ENCODE data around the gene RPE65. TPM values are rescaled to one million over a fixed set of nuclear protein-coding genes. Genes with fewer than 3 reads are reported as not detected.
"Not testable (repeated sequence)": the region's sequence is repeated elsewhere in the genome, so short reads cannot be mapped to it uniquely, and the experiment has no call there.

RPE65 gene
- polyA plus RNA-seq, 2 donors, result 0.01 TPM; not detected in 1

DNA sequence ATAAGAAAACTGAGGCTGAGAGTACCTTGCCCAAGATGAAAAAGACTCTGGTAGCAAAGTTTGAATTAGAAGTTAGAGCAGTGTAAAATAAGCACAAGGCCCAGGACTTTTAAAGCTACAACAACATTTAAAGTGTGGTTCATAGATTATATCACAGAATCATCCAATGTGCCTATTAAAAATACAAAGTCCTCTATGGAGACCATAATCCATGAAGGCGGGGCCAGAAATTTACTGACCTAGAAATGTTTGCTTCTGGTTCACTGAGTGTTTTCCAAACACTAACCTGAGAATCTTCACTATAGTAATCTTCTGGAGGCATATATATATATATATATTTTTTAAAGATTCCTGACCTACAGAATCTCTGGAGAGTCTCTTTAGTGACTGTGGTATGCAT is 34.9 kb upstream of the RPE65 start:
- H3K9me3 ChIP-seq (ENCODE audit: control insufficient read depth in 2 of 2, insufficient read depth in 1 of 2, low read depth in 1 of 2, low read length in 1 of 2), result no peaks in the 10 kb centered on the region
- no peak overlapping the region for H3K27ac ChIP-seq (ENCODE audit: low read depth in 2 of 2, low read length in 1 of 2)
- no peaks in the 10 kb centered on the region for H3K27me3 ChIP-seq (ENCODE audit: control insufficient read depth in 1 of 2, insufficient read depth in 2 of 2, low read length in 2 of 2)
- no peaks in the 10 kb centered on the region for H3K4me1 ChIP-seq (ENCODE audit: control insufficient read depth in 2 of 2, insufficient read depth in 2 of 2, low read length in 1 of 2)
- no peak overlapping the region for H3K4me3 ChIP-seq (ENCODE audit: low read depth in 1 of 2, low read length in 2 of 2)
- H3K36me3 ChIP-seq (ENCODE audit: control insufficient read depth in 2 of 2, insufficient read depth in 2 of 2, low read length in 1 of 2), result no peaks in the 10 kb centered on the region
- 93 to 98% methylated on average over 1 of the region's 1 CpG for WGBS, 2 donors

DNA sequence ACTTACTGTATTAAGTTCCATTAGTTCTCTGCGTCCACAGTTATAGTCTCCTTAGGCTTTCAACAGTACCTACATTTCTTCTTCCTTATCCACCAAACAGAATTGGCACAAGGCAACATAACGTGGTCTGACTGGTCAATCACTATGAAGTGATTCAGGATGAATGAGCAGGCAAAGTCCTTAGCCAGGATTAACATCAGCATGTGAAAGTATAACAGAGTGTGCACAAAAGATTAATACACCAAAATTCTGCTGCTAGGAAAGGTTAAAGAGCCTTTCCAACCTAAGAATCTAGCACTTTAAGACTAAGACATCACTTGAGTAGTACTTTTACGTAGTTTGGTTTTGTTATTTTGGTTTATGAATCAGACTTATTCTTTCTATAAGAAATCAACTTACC is 31.3 kb upstream of the RPE65 start:
- Histone ChIP-seq H3K27me3 (ENCODE audit: control insufficient read depth in 1 of 2, insufficient read depth in 2 of 2, low read length in 2 of 2) (no peaks in the 10 kb centered on the region), H3K36me3 (ENCODE audit: control insufficient read depth in 2 of 2, insufficient read depth in 2 of 2, low read length in 1 of 2) (no peaks in the 10 kb centered on the region), H3K4me3 (ENCODE audit: low read depth in 1 of 2, low read length in 2 of 2) (no peak overlapping the region), H3K9me3 (ENCODE audit: control insufficient read depth in 2 of 2, insufficient read depth in 1 of 2, low read depth in 1 of 2, low read length in 1 of 2) (no peaks in the 10 kb centered on the region), H3K27ac (ENCODE audit: low read depth in 2 of 2, low read length in 1 of 2) (no peak overlapping the region), H3K4me1 (ENCODE audit: control insufficient read depth in 2 of 2, insufficient read depth in 2 of 2, low read length in 1 of 2) (no peaks in the 10 kb centered on the region)
- 78 to 90% methylated on average over 3 of the region's 3 CpGs for WGBS, 2 donors

DNA sequence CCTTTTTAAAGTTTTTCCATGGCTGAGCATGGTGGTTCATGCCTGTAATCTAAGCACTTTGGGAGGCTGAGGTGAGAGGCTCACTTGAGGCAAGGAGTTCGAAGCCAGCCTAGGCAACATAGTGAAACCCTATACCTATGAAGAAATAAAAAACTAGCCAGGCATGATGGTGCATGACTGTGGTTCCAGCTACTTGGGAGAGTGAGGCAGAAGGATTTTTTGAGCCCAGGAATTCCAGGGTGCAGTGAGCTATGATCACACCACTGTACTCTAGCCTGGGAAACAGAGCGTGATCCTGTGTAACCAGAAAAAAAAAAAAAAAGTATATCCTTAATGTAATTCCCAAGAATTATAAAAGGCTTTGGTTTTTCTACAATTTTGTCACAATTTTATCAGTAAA is 29.7 kb upstream of the RPE65 start:
- Histone ChIP-seq H3K27ac (ENCODE audit: low read depth in 2 of 2, low read length in 1 of 2) (no peak overlapping the region), H3K4me1 (ENCODE audit: control insufficient read depth in 2 of 2, insufficient read depth in 2 of 2, low read length in 1 of 2) (no peaks in the 10 kb centered on the region), H3K27me3 (ENCODE audit: control insufficient read depth in 1 of 2, insufficient read depth in 2 of 2, low read length in 2 of 2) (no peaks in the 10 kb centered on the region), H3K36me3 (ENCODE audit: control insufficient read depth in 2 of 2, insufficient read depth in 2 of 2, low read length in 1 of 2) (no peaks in the 10 kb centered on the region), H3K4me3 (ENCODE audit: low read depth in 1 of 2, low read length in 2 of 2) (no peak overlapping the region), H3K9me3 (ENCODE audit: control insufficient read depth in 2 of 2, insufficient read depth in 1 of 2, low read depth in 1 of 2, low read length in 1 of 2) (no peaks in the 10 kb centered on the region)
- 97% methylated on average over 2 of the region's 2 CpGs for WGBS, 2 donors

DNA sequence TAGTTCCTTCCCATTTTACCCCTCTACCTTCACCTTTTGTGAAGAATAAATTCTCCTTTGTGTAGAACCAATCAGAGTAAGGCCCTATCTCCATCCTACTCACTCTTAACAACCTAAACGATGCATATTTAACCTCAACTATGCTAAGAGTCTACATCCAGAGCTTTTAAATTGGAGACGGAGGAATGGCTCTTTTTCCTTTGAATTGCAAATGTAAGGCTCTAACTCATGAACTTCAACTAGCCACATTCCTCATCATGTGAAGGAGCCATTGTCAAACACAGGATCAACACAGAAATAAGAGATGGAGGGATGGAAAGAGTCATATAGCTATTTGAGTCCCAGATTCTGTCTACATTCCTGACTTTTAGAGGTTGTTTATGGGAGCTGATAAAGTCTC is 28.9 kb upstream of the RPE65 start:
- Histone ChIP-seq H3K4me1 (ENCODE audit: control insufficient read depth in 2 of 2, insufficient read depth in 2 of 2, low read length in 1 of 2) (no peaks in the 10 kb centered on the region), H3K4me3 (ENCODE audit: low read depth in 1 of 2, low read length in 2 of 2) (no peak overlapping the region), H3K27ac (ENCODE audit: low read depth in 2 of 2, low read length in 1 of 2) (no peak overlapping the region), H3K36me3 (ENCODE audit: control insufficient read depth in 2 of 2, insufficient read depth in 2 of 2, low read length in 1 of 2) (no peaks in the 10 kb centered on the region), H3K27me3 (ENCODE audit: control insufficient read depth in 1 of 2, insufficient read depth in 2 of 2, low read length in 2 of 2) (no peaks in the 10 kb centered on the region), H3K9me3 (ENCODE audit: control insufficient read depth in 2 of 2, insufficient read depth in 1 of 2, low read depth in 1 of 2, low read length in 1 of 2) (no peaks in the 10 kb centered on the region)
- WGBS, 2 donors, result 95 to 98% methylated on average over 2 of the region's 2 CpGs

DNA sequence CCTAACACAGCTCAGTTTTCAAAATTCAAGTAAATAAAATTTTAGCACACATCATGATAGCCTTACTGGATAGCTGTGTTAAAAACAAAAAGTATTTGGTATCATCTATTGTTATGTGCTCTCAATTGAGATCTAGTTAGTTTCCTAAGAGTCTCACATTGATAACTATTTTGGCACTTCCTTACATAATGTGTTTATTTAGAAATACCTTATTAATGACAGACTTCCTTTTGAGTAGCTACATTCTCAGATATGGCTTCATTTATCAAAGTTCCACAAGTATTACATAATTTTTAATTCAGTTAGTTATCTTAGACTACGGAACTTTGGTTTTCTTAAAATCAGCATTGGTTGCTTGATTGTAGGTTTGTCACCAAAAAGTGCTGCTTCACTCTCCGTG is 26.9 kb upstream of the RPE65 start:
- not testable (repeated sequence) for H3K9me3 ChIP-seq (ENCODE audit: control insufficient read depth in 2 of 2, insufficient read depth in 1 of 2, low read depth in 1 of 2, low read length in 1 of 2); H3K27ac ChIP-seq (ENCODE audit: low read depth in 2 of 2, low read length in 1 of 2); H3K36me3 ChIP-seq (ENCODE audit: control insufficient read depth in 2 of 2, insufficient read depth in 2 of 2, low read length in 1 of 2); H3K4me3 ChIP-seq (ENCODE audit: low read depth in 1 of 2, low read length in 2 of 2); H3K27me3 ChIP-seq (ENCODE audit: control insufficient read depth in 1 of 2, insufficient read depth in 2 of 2, low read length in 2 of 2); H3K4me1 ChIP-seq (ENCODE audit: control insufficient read depth in 2 of 2, insufficient read depth in 2 of 2, low read length in 1 of 2)
- WGBS, 2 donors, result 75 to 83% methylated on average over 2 of the region's 2 CpGs

DNA sequence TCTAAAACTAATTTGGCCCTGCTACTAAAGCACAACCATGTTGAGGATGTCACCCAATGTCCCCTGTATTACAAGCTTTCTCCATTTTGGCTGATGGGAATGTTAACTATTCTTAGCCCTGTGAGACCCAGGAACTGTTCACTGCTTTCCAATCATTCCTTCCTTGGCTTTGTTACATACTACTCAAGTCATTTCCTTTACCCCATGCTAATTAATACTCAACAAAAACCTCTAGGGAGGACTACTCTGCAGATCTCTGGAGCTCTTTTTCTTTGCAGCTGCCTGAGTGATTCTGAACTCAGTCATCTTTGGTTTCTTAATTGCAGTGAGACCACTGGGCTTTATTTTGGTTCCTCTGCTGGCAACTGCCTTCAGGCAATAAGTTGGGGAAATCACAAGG is 23.3 kb upstream of the RPE65 start:
- no peak overlapping the region for H3K27ac ChIP-seq (ENCODE audit: low read depth in 2 of 2, low read length in 1 of 2)

DNA sequence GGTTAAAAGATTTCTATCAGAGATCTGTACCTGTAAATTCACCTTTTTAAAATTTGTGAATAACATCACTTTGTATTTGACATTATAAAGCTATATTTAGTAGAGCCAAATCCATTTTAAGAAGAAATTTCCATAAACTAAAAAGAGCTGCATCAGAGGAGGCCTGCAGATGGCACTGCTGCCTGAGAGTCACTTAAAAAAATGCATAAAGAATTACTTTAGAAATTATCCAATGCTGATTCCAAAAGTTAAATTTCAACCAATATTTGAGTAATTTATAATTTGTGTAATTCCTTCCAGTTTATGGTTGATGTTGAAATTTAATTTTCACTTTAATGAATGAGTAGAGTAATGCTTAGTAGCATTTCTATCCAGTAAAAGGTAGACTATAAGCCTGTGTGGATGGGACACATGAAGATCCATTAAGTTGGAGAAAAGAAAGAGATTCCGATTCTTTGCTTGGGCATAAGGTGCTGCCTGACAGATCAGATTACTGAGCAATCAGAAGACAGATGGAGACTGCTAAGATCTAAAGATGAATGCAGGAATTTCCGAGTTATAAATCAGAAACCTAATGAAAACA is 20.7 kb upstream of the RPE65 start:
- Histone ChIP-seq H3K4me1 (ENCODE audit: control insufficient read depth in 2 of 2, insufficient read depth in 2 of 2, low read length in 1 of 2) (no peaks in the 10 kb centered on the region), H3K36me3 (ENCODE audit: control insufficient read depth in 2 of 2, insufficient read depth in 2 of 2, low read length in 1 of 2) (no peaks in the 10 kb centered on the region), H3K4me3 (ENCODE audit: low read depth in 1 of 2, low read length in 2 of 2) (no peak overlapping the region), H3K27me3 (ENCODE audit: control insufficient read depth in 1 of 2, insufficient read depth in 2 of 2, low read length in 2 of 2) (no peaks in the 10 kb centered on the region), H3K9me3 (ENCODE audit: control insufficient read depth in 2 of 2, insufficient read depth in 1 of 2, low read depth in 1 of 2, low read length in 1 of 2) (no peaks in the 10 kb centered on the region), H3K27ac (ENCODE audit: low read depth in 2 of 2, low read length in 1 of 2) (no peak overlapping the region)
- WGBS, 2 donors, result 77 to 81% methylated on average over 2 of the region's 2 CpGs

More for the DNA sequence above, 23.3 kb upstream of the RPE65 start:
- Histone ChIP-seq H3K4me1 (ENCODE audit: control insufficient read depth in 2 of 2, insufficient read depth in 2 of 2, low read length in 1 of 2) (no peaks in the 10 kb centered on the region), H3K36me3 (ENCODE audit: control insufficient read depth in 2 of 2, insufficient read depth in 2 of 2, low read length in 1 of 2) (no peaks in the 10 kb centered on the region), H3K9me3 (ENCODE audit: control insufficient read depth in 2 of 2, insufficient read depth in 1 of 2, low read depth in 1 of 2, low read length in 1 of 2) (no peaks in the 10 kb centered on the region), H3K4me3 (ENCODE audit: low read depth in 1 of 2, low read length in 2 of 2) (no peak overlapping the region), H3K27me3 (ENCODE audit: control insufficient read depth in 1 of 2, insufficient read depth in 2 of 2, low read length in 2 of 2) (no peaks in the 10 kb centered on the region)

DNA sequence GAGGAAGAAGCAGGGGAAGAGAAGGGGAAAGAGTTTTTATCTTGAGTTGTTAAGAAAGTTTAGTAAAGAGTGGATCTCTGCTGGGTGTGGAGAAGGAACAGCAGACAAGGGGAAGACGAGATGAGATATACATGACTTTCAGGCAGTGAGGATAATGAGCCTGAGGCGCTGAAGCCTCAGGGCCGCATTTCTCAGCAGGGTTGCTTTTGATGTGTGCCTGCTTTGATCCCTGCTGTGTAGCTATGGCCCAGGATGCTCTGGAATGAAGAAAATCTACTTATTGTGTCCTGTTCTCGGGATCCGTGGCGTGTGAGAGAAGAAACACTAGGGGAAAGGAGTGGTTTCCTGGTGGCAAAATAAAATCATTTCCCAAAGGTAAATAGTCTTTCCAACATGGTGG is 15.1 kb upstream of the RPE65 start:
- WGBS, 2 donors, result 62 to 70% methylated on average over 6 of the region's 6 CpGs
- H3K27ac ChIP-seq (ENCODE audit: low read depth in 2 of 2, low read length in 1 of 2), result no peak overlapping the region

DNA sequence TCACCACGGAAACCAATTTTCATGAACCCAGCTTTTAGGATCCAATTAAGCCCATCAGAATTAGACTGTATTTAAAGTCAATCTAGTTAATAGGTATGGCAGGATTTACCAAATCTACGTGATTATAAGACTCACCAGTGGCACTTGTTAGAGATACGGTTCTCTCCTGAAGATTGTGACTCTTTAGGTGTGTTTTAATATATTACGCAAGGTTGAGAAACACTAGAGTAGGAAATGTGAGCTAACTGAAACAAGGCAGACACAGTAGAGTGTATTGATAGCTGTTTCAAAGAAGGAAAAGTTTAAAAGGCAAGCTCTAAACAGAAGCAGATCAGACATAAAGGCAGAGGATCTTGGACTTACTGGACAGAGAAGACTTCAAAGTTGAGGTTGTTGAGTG is 11.2 kb upstream of the RPE65 start:
- Histone ChIP-seq H3K9me3 (ENCODE audit: control insufficient read depth in 2 of 2, insufficient read depth in 1 of 2, low read depth in 1 of 2, low read length in 1 of 2) (peaks cover 0 to 3% of the 10 kb centered on the region in 2 donors), H3K27ac (ENCODE audit: low read depth in 2 of 2, low read length in 1 of 2) (no peak overlapping the region), H3K4me3 (ENCODE audit: low read depth in 1 of 2, low read length in 2 of 2) (no peak overlapping the region), H3K4me1 (ENCODE audit: control insufficient read depth in 2 of 2, insufficient read depth in 2 of 2, low read length in 1 of 2) (no peaks in the 10 kb centered on the region), H3K36me3 (ENCODE audit: control insufficient read depth in 2 of 2, insufficient read depth in 2 of 2, low read length in 1 of 2) (no peaks in the 10 kb centered on the region), H3K27me3 (ENCODE audit: control insufficient read depth in 1 of 2, insufficient read depth in 2 of 2, low read length in 2 of 2) (no peaks in the 10 kb centered on the region)
- 69 to 77% methylated on average over 4 of the region's 4 CpGs for WGBS, 2 donors

More for the DNA sequence above, 15.1 kb upstream of the RPE65 start:
- Histone ChIP-seq H3K9me3 (ENCODE audit: control insufficient read depth in 2 of 2, insufficient read depth in 1 of 2, low read depth in 1 of 2, low read length in 1 of 2) (peaks cover 0 to 3% of the 10 kb centered on the region in 2 donors), H3K4me1 (ENCODE audit: control insufficient read depth in 2 of 2, insufficient read depth in 2 of 2, low read length in 1 of 2) (no peaks in the 10 kb centered on the region), H3K4me3 (ENCODE audit: low read depth in 1 of 2, low read length in 2 of 2) (no peak overlapping the region), H3K36me3 (ENCODE audit: control insufficient read depth in 2 of 2, insufficient read depth in 2 of 2, low read length in 1 of 2) (no peaks in the 10 kb centered on the region), H3K27me3 (ENCODE audit: control insufficient read depth in 1 of 2, insufficient read depth in 2 of 2, low read length in 2 of 2) (no peaks in the 10 kb centered on the region)

DNA sequence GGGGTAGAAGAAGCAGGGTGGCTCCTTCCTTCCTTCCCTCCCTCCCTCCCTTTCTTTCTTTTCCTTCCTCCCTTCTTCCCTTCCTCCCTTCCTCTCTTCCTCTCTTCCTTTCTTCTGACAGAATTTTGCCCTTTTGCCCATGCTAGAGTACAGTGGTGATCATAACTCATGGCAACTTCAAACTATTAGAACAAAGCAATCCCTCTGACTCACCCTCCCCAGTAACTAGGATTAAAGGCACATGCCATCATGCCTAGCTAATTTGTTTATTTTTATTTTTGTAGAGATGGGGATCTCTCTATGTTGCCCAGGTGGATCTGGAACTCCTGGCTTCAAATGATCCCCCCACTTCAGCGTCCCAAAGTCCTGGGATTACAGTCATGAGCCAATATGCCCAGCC is 10.0 kb upstream of the RPE65 start:
- WGBS, 2 donors, result 88 to 91% methylated on average over 1 of the region's 1 CpG
- Histone ChIP-seq H3K4me1 (ENCODE audit: control insufficient read depth in 2 of 2, insufficient read depth in 2 of 2, low read length in 1 of 2) (no peaks in the 10 kb centered on the region), H3K27me3 (ENCODE audit: control insufficient read depth in 1 of 2, insufficient read depth in 2 of 2, low read length in 2 of 2) (no peaks in the 10 kb centered on the region), H3K4me3 (ENCODE audit: low read depth in 1 of 2, low read length in 2 of 2) (no peak overlapping the region), H3K36me3 (ENCODE audit: control insufficient read depth in 2 of 2, insufficient read depth in 2 of 2, low read length in 1 of 2) (no peaks in the 10 kb centered on the region), H3K9me3 (ENCODE audit: control insufficient read depth in 2 of 2, insufficient read depth in 1 of 2, low read depth in 1 of 2, low read length in 1 of 2) (peaks cover 2 to 3% of the 10 kb centered on the region in 2 donors), H3K27ac (ENCODE audit: low read depth in 2 of 2, low read length in 1 of 2) (no peak overlapping the region)

All from esophagus (tissue), 2 donors.